Activated naive CD4-positive, alpha-beta T cell treated with anti-CD3 and anti-CD28 coated beads, Interleukin-2, amount 10 ng/mL, durations not matched to agents 7 days and 5 days (primary cell): ENCODE results near the gene PPP2R3C.
"Not testable (repeated sequence)": the region's sequence is repeated elsewhere in the genome, so short reads cannot be mapped to it uniquely, and the experiment has no call there.

Source experiments
- CTCF ChIA-PET: fragments of 350-600 bp; sonication (Branson Sonifier 250); formaldehyde crosslinking; loops from one replicate; lab custom pipeline; 2021; ENCODE audit warnings: antibody characterized with exemption; lab: Charles Lee
- DNase-seq: peaks from one replicate; pipeline ENCODE4 v3.0.0-alpha.2; 2020
- H3K27ac Mint-ChIP-seq: one replicate; pipeline ENCODE4 v1.8.0; 2021; ENCODE audit warnings: mild to moderate bottlenecking, moderate library complexity, mixed read lengths
- H3K27me3 Mint-ChIP-seq: one replicate; pipeline ENCODE4 v1.8.0; 2021; ENCODE audit warnings: mild to moderate bottlenecking, mixed read lengths
- H3K36me3 Mint-ChIP-seq: one replicate; pipeline ENCODE4 v1.8.0; 2021; ENCODE audit warnings: mixed read lengths
- H3K4me1 Mint-ChIP-seq: one replicate; pipeline ENCODE4 v1.8.0; 2021; ENCODE audit warnings: mixed read lengths
- H3K4me3 Mint-ChIP-seq: one replicate; pipeline ENCODE4 v1.8.0; 2021; ENCODE audit warnings: mild to moderate bottlenecking, moderate library complexity, mixed read lengths
- H3K9me3 Mint-ChIP-seq: one replicate; pipeline ENCODE4 v1.8.0; 2021; ENCODE audit warnings: mixed read lengths

Gene PPP2R3C

GRCh38 chr14:35061113-35061791, 60.5 kb downstream of the PPP2R3C start:
- H3K4me1 Mint-ChIP-seq, result peaks cover 10% of the 10 kb centered on the region
- H3K9me3 Mint-ChIP-seq, H3K27me3 Mint-ChIP-seq, H3K27ac Mint-ChIP-seq, H3K4me3 Mint-ChIP-seq, DNase-seq, CTCF ChIA-PET: not testable (repeated sequence)
- H3K36me3 Mint-ChIP-seq, result peaks cover 20% of the 10 kb centered on the region

- H3K4me1 Mint-ChIP-seq, result peaks cover 28% of the 10 kb centered on the region
- CTCF ChIA-PET, result no interaction called here
- no peak overlapping the region for H3K4me3 Mint-ChIP-seq
- H3K27me3 Mint-ChIP-seq, result no peaks in the 10 kb centered on the region
- peaks cover 31% of the 10 kb centered on the region for H3K36me3 Mint-ChIP-seq
- H3K9me3 Mint-ChIP-seq, result no peaks in the 10 kb centered on the region
- H3K27ac Mint-ChIP-seq, result no peak overlapping the region
- no peak for DNase-seq
Observed at GRCh38 chr14:35052637-35053036, 69.2 kb downstream of the PPP2R3C start.

- Mint-ChIP-seq H3K4me3 (no peak overlapping the region), H3K9me3 (no peaks in the 10 kb centered on the region), H3K36me3 (peaks cover 29% of the 10 kb centered on the region), H3K27me3 (no peaks in the 10 kb centered on the region), H3K27ac (no peak overlapping the region), H3K4me1 (peaks cover 32% of the 10 kb centered on the region)
- CTCF ChIA-PET, result no interaction called here
- no peak for DNase-seq
Observed at GRCh38 chr14:35051796-35052195, 70.0 kb downstream of the PPP2R3C start.

DNA sequence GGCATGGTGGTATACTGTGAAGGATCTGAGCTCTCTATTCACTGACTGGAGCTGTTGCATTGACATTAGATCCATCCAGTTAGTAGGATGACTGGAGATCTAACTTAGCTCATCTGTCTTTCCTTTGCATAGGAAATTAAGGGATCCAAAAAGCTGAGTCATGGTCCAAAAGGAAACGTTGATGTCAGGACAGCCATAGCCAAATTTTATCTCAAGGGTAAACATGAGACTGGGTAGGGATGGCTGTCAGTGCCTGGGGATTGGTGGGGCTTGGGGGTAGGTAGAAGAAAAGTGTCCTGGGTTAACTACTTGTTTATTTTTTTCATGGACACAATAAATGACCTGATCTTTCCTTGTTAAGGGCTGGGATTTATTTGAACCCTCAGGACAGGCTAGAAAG, 71.1 kb downstream of the PPP2R3C start:
- H3K9me3 Mint-ChIP-seq, result no peaks in the 10 kb centered on the region

GRCh38 chr14:35047976-35048513, 73.7 kb downstream of the PPP2R3C start:
- no peak for DNase-seq
- CTCF ChIA-PET, result no interaction called here
- Mint-ChIP-seq H3K27me3 (no peaks in the 10 kb centered on the region), H3K9me3 (no peaks in the 10 kb centered on the region), H3K4me3 (peak overlapping the region; percentile 90), H3K4me1 (peaks cover 42% of the 10 kb centered on the region), H3K27ac (peak overlapping the region; percentile 99), H3K36me3 (peaks cover 23% of the 10 kb centered on the region)

More for the DNA sequence above, 71.1 kb downstream of the PPP2R3C start:
- H3K27ac Mint-ChIP-seq, result no peak overlapping the region
- CTCF ChIA-PET, result no interaction called here
- H3K4me1 Mint-ChIP-seq, result peaks cover 33% of the 10 kb centered on the region
- no peaks in the 10 kb centered on the region for H3K27me3 Mint-ChIP-seq
- H3K4me3 Mint-ChIP-seq, result no peak overlapping the region
- no peak for DNase-seq
- H3K36me3 Mint-ChIP-seq, result peaks cover 26% of the 10 kb centered on the region

GRCh38 chr14:35046751-35047536, 74.8 kb downstream of the PPP2R3C start:
- Mint-ChIP-seq H3K4me1 (peaks cover 42% of the 10 kb centered on the region), H3K9me3 (no peaks in the 10 kb centered on the region), H3K27me3 (no peaks in the 10 kb centered on the region), H3K4me3 (peak overlapping the region; percentile 90), H3K36me3 (peaks cover 20% of the 10 kb centered on the region), H3K27ac (peak overlapping the region; percentile 99)
- DNase-seq, result no peak
- CTCF ChIA-PET, result interaction anchor here (1.2 to 1.8 kb wide), 4 partner anchors 9 to 357 kb away, joined by 3 to 9 read pairs (median 6); partner anchors contain the start of gene NFKBIA

DNA sequence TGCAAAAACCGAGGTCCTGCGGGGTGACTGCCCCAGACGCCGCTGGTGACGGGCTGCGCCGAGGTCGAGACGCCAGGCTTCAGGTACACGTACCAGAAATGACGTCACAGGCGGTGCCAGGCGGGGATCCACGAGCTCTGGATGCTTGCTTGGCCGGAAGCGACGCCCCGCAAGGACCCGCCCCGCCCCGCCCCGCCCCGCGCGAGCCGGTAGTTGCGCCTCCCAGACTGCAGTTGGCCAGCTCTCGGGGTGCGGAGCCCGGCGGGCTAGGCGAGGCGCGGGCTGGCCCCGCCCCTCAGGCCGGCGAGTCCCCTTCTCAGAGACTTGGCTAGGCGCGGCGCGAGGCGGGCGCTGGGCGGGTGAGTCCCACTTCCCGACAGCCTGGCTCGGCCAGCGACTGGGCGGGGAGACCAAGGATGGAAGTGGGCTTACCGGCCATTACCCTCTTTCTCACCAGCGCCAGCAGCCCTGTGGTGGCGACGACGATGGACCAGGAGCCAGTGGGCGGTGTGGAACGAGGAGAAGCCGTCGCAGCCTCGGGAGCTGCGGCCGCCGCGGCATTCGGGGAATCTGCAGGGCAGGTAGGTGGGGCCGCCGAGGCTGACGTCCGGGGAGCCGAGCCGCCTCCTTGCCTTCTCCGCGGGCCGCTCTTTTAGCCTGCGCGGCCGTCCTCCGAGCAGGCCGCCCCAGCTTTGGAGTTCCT, 75.6 kb downstream of the PPP2R3C start, which contains the start of gene FAM177A1:
FAM177A1 (plus strand) TSS at position 225 of the 703 bp plus-strand sequence; CDS start at position 417, 192 bp downstream.
- peaks cover 15% of the 10 kb centered on the region for H3K36me3 Mint-ChIP-seq
- DNase-seq, result peak; percentile 99

GRCh38 chr14:35045798-35046047, 76.1 kb downstream of the PPP2R3C start:
- no peak for DNase-seq
- H3K27ac Mint-ChIP-seq, result peak overlapping the region; percentile 99
- H3K4me3 Mint-ChIP-seq, result peak overlapping the region; percentile 90
- CTCF ChIA-PET, result interaction anchor here (1.6 to 1.8 kb wide), 2 partner anchors 64 to 359 kb away, joined by 7 to 9 read pairs; partner anchors contain the start of gene NFKBIA
- H3K27me3 Mint-ChIP-seq, result no peaks in the 10 kb centered on the region
- no peaks in the 10 kb centered on the region for H3K9me3 Mint-ChIP-seq
- H3K4me1 Mint-ChIP-seq, result peaks cover 39% of the 10 kb centered on the region
- peaks cover 14% of the 10 kb centered on the region for H3K36me3 Mint-ChIP-seq

More for the DNA sequence above, 75.6 kb downstream of the PPP2R3C start, which contains the start of gene FAM177A1:
- Mint-ChIP-seq H3K4me3 (peak within 1 kb of the TSS; percentile 90), H3K27me3 (no peaks in the 10 kb centered on the region), H3K9me3 (no peaks in the 10 kb centered on the region), H3K27ac (peak within 1 kb of the TSS; percentile 99), H3K4me1 (peaks cover 40% of the 10 kb centered on the region)
- CTCF ChIA-PET, result interaction anchor here (1.2 to 1.8 kb wide), 4 partner anchors 10 to 358 kb away, joined by 3 to 9 read pairs (median 6); partner anchors contain the start of gene NFKBIA

DNA sequence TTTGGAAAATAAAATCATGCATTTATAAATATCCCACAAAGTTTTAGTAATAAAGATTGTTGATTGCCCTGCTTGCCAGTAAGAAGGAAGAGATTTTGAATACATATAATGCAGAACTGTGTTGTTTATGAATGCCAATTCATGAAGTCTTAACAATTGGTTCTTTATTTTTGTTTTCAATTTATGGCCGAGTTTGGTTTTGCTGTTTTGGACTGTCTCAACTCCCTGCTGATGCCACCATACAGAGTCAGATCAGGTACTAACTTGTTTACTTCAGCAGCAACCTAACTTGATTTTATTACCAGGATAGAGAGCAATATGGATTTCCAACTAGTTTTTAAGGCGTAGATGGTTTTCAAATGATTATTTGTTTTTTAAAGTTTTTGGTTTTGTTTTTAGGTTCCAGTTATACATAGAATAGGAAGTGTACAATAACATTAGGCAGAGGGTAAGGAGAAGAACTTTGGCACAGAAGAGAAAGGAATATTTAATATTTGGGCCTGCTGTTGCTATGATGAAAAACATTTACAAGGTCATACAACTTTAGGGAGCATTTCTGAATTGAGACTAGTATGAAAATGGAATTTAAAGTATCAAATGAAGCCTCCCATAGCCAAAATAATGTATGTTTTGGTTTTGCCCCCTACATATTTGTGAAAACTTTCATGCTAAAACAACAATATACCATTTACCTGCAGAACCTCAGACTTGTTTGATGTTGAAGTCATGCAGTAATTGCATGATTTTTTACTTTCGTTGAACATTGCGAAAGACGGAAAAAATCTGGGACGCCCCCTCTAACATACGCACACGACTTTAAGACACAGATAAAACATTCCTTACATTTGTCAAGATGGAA, 76.6 kb downstream of the PPP2R3C start:
- DNase-seq, result no peak
- peaks cover 35% of the 10 kb centered on the region for H3K4me1 Mint-ChIP-seq
- H3K4me3 Mint-ChIP-seq, result peak overlapping the region; percentile 90
- CTCF ChIA-PET, result interaction anchor here (1.6 to 1.8 kb wide), 2 partner anchors 64 to 359 kb away, joined by 7 to 9 read pairs; partner anchors contain the start of gene NFKBIA
- no peaks in the 10 kb centered on the region for H3K9me3 Mint-ChIP-seq
- peak overlapping the region; percentile 99 for H3K27ac Mint-ChIP-seq
- H3K36me3 Mint-ChIP-seq, result peaks cover 9% of the 10 kb centered on the region
- no peaks in the 10 kb centered on the region for H3K27me3 Mint-ChIP-seq

GRCh38 chr14:35043046-35043445, 78.7 kb downstream of the PPP2R3C start:
- peaks cover 4% of the 10 kb centered on the region for H3K36me3 Mint-ChIP-seq
- H3K4me3 Mint-ChIP-seq, result no peak overlapping the region
- H3K4me1 Mint-ChIP-seq, result peaks cover 24% of the 10 kb centered on the region
- CTCF ChIA-PET, result interaction anchor here (1.2 to 1.6 kb wide), 2 partner anchors 39 to 367 kb away, joined by 4 to 5 read pairs; no protein-coding TSS in a partner anchor
- no peak for DNase-seq
- no peaks in the 10 kb centered on the region for H3K9me3 Mint-ChIP-seq
- H3K27ac Mint-ChIP-seq, result no peak overlapping the region
- no peaks in the 10 kb centered on the region for H3K27me3 Mint-ChIP-seq

DNA sequence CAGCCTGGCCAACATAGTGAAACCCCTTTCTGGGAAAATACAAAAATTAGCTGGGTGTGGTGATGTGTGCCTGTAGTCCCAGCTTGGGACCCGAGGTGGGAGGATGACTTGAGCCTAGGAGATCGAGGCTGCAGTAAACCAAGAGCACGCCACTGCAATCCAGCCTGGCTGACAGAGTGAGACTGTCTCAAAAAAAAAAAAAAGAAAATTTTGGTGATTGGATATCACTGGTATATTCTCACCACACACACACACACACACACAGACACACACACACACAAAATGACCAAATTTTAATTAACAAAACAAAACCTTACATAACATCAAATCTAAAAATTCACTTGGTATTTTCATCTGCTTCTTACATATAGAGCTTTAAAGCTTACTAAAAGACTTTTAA, 79.2 kb downstream of the PPP2R3C start:
- Mint-ChIP-seq H3K9me3 (no peaks in the 10 kb centered on the region), H3K4me1 (peaks cover 19% of the 10 kb centered on the region), H3K27me3 (no peaks in the 10 kb centered on the region), H3K27ac (no peak overlapping the region), H3K36me3 (peaks cover under 1% of the 10 kb centered on the region), H3K4me3 (no peak overlapping the region)
- no peak for DNase-seq
- CTCF ChIA-PET, result interaction anchor here (1.2 to 1.6 kb wide), 2 partner anchors 39 to 367 kb away, joined by 4 to 5 read pairs; no protein-coding TSS in a partner anchor

GRCh38 chr14:35038312-35038711, 83.5 kb downstream of the PPP2R3C start:
- not testable (repeated sequence) for H3K27me3 Mint-ChIP-seq, H3K4me1 Mint-ChIP-seq, H3K27ac Mint-ChIP-seq, H3K4me3 Mint-ChIP-seq, DNase-seq
- H3K36me3 Mint-ChIP-seq, result peaks cover 24% of the 10 kb centered on the region
- H3K9me3 Mint-ChIP-seq, result peaks cover 22% of the 10 kb centered on the region
- CTCF ChIA-PET, result interaction anchor here (1.2 kb wide), 1 partner anchor 168 kb away, joined by 3 read pairs; no protein-coding TSS in a partner anchor
